GM19025 (cell line): Measurements from ENCODE around the gene AMFR.

Experiments used
- ATAC-seq: cut with Tn5 transposase; IDR thresholded peaks from one replicate; pipeline ENCODE4 v1.9.1; 2021; ENCODE audit warnings: mild to moderate bottlenecking, low read depth, moderate library complexity; ENCODE audit not compliant: unreplicated experiment

Gene AMFR

GRCh38 chr16:56337131-56337857 lies 88.1 kb downstream of the AMFR start:
- no peak for ATAC-seq

GRCh38 chr16:56336711-56337110 lies 88.6 kb downstream of the AMFR start:
- ATAC-seq, result no peak

DNA sequence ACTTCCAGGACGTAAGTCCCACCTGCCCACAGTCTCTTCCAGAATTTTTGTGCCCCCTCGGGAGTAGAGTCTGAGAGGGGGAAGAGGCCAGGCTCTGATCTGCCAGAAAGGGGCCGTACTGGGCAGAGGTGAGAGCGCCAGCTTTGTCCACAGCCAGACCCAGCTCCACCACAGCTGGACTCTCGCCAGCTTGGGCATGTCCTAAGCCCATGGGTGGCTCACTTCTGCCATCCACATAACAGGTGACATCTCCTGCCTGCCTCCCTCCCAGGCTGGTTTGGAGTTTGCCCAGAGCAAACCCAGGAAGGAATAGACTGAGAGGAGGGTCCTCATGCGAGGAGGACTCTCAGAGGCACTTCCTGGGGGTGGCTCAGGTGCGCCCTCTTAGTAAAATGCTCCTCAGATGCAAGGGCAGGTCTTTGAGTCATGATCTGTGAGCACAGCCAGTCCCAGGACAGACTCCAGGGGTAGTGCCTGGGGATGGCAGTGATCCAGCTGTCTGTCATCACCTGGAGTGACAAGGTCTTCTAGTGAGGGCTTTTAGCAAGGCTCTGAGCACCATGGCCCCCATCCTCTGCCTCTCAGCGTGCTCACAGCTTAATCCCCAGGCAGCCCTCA lies 89.2 kb downstream of the AMFR start:
- no peak for ATAC-seq

DNA sequence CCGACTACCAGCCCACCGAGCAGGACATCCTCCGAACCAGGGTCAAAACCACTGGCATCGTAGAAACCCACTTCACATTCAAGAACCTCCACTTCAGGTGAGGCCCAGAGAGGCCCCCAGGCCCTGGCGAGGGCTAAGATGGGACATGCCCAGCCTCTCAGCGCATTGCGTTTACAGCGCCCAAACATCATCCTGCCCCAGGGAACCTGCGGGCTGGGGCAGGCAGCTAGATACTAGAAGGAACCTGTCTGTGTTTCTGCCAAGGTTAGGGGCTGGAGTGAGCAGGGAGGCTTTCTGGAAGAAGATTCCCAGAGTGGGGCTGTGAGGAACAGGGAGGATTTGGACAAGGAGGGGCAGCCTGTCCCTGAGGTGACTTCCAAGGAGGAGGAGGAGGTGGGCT lies 90.6 kb downstream of the AMFR start:
- ATAC-seq, result no peak

DNA sequence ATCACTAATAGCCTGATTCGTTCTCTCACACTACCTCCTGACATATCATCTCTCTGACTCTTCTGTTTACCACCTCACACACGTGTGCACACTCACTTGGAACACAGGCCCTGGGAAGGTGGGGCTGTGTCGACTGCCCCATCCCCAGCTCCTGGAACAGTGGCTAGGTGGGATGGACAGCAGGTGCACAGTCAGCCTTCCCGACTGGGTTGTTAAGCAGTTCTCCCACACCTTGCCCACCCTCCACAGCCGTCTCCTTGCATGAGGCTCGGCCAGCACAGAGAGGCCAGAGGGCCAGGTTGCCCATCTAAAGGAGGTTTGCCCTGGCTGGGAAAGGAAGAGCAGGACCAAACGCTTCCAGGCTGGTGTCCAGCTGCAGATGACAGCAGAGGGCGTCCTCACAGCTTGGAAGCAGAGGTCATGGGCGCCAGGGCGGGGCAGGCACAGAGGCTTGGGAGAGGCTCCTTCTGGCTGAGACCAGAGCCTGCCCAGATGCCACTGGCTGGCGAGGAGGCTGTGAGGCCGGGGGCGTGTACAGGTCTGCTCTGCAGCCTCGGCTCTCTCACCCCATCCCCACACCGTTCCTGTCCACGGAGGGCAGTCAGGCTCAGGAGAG lies 92.8 kb downstream of the AMFR start:
- no peak for ATAC-seq

DNA sequence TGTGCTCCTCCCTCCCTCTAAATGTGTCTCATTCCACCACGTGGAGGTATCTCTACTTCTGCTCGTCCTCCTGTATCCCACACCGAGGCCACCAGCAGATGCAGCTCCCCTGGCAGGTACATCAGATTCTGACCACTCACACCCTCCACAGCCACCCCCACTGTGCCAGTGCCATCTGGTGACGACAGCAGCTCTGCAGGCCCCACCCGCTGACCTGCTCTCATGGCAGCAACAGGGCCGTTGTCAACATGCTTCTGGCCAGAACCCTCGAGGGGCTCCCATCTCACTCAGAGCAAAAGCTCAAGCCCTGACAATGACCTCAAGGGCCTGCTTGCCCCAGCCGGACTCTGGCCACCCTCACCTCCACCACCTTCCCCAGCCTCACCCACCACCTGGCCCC lies 93.4 kb downstream of the AMFR start:
- no peak for ATAC-seq

DNA sequence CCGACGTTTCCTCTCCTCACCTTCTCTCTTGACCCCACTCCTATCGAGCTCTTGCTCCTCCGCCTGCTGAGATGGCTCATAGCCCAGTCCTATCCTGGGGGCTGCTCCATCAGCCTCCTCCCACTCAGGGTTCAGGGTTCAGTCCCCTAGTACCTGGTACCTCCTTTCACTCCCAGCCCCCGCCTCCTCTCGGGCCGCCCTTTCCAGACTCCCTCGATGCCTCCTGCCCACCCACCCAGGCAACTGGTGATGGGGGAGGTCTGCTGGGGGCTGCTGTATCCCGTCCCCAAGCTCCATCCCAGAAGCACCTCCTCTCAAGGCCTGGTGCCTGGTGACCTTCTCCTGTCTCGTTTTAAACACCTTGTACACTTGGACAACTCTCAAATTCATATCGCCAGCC lies 93.9 kb downstream of the AMFR start:
- no peak for ATAC-seq

DNA sequence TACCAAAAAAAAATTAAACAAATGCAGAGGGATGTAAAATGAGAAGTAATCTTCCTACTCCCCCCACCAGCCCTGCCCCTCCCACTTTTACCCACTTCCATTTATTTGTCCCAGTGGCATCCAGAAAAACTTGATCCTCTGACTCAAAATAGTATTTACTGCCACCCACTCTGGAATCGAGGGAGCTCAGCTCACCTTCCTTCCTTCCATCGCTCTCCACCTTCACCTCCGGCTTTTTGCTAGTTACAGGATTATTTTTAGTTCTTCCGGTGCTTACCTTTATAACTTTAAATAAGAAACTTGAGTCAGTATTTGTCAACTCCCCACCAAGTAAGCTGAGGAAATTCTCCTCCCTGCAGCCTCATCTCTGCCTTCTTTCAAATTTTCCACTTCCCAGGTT lies 94.9 kb downstream of the AMFR start:
- ATAC-seq, result no peak

DNA sequence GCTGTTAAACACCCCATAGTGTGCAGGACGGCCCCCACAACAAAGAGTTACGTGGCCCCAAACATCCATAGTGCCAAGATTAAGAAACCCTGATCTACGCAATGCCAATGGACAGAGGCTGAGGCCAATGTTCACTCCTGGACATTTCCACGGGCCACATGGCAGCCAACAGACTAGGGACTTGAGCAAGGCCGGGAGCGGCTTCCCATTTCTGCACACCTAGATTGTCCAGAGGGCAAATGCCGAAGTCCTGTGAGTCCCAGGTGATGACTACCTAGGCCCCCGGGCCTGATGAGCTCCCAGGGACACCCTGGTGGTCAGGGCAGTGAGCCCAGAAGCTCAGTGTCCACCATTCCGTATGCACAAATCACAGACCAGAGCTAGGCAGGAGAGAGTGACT lies 95.5 kb downstream of the AMFR start:
- ATAC-seq, result no peak

GRCh38 chr16:56328276-56329022 lies 96.9 kb downstream of the AMFR start:
- no peak for ATAC-seq

- ATAC-seq, result no peak
Observed at GRCh38 chr16:56327929-56328258, 97.5 kb downstream of the AMFR start.

GRCh38 chr16:56327071-56327928 lies 98.0 kb downstream of the AMFR start:
- no peak for ATAC-seq

DNA sequence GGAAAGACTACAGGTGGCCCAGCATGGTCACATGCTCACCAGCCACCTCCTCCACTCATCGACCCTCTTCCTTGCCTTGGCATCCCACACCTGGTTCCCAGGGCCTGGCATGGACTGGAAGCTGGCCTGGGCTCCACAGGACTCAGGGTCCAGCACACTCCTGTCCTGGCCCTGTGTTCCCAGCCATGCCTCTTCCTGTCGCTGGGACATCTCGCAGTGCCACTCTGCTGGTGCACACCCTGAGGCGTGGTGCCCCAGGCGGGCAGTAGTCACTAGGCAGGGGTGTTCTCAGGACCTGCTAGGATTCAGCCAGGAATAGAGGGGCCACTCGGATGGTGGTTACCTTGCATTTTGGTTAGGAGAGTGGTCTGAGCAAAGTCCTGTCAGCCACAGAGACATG lies 99.4 kb downstream of the AMFR start:
- ATAC-seq, result no peak

DNA sequence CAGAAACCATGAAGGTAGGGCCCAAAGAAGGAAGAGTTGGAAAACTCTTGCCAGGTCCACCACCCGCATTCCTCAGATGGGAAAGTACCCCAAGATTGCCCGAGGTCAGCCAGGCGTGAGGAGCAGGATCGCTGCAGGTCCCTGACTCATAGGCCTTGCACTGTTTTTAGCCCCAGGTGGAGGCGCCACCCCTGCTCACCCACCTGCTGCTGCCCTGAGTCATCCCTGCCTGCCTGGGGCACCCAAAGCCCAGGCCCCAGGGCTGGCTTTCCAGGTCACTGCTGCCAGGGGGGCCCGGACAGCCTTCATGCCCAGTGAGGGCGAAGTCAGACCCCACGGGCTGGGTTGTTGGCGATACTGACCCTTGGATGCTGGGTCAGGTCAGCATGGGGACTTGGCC lies 100.9 kb downstream of the AMFR start:
- ATAC-seq, result no peak

DNA sequence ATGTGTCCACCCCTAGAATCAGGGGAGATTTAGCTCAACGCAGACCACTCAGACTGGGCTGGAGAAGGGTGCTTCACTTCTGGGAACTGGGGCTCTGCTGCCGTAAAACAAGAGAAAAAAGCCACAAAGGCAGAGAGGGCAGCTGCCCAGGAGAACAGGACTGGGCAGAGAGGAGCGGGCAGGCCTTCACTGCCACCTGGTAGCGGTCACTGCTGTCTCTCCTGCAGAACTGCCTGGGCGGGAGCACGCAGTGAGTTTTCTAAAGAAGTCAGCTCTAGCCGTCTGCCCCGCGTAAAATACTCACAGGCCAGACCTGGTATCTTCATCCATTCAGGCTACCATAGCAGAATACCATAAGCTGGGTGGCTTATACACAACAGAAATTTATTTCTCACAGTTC lies 103.8 kb downstream of the AMFR start:
- no peak for ATAC-seq

DNA sequence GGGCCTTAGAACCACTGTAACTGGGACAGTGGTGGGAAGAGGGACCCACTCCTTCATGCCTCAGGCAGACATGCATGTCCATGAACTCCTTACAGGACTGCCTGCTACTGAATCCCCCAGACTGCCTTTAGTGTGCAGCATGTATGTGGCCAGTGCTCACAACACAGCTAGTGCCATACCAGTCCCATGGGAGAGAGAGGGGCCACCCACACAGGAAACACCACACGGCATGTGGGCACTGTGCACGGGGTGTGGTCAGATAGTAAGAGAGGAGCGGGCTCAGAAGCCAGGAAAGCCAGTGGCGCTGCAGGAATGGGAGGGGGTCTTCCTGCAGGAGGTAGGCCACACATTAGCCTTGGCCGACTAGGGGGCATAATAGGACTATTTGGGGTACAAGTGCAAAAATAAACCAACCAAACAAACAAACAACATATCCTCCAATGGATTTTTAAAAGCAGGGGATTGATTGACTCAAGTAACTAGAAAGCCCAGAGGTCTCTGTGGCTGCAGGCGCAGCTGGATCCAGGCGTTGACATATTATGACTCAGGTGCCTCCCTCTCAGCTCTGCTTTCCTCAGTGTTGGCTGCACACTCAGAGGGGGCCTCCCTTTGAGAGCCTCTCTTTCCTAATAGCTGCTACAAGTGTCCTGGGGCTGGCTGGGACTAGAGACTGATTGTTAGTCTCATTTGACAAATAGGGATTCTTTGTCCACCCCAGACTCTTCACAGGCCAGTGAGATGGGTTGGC lies 104.4 kb downstream of the AMFR start:
- no peak for ATAC-seq

DNA sequence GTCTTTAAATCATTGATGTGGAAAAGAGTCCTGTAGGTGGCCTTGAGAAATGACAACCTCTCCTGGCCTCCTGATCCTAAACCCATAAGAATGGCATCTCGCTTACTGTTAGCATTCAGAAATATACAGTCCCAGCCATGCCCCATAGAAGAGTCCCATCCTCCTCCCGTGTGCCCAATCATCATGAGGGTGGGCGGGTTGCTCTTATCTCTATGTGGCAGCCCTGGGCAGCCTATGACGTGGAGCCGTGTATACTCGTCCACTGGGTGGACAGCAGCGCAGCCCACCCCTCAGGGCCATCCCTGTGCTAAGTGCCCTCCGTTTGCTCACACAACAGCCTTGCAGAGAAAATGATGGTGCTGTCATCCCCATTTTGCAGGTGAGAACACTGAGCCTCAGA lies 105.3 kb downstream of the AMFR start:
- ATAC-seq, result no peak

GRCh38 chr16:56319376-56319775 lies 106.0 kb downstream of the AMFR start:
- no peak for ATAC-seq

- ATAC-seq, result no peak
Observed at GRCh38 chr16:56318827-56319140, 106.6 kb downstream of the AMFR start.
